Neural progenitor cell (in vitro differentiated cells): ENCODE measurements around the gene GNG4. TPM values are rescaled to one million over a fixed set of nuclear protein-coding genes. Genes with fewer than 3 reads are reported as not detected.

Experiments used
- DNase-seq: peaks from one replicate; pipeline ENCODE4 v3.0.0-alpha.2; 2016; ENCODE audit warnings: low spot score
- H2AFZ ChIP-seq: fragments of 200-600 bp; sonication (generic); replicated peaks from 2 replicates; pipeline ENCODE4 v1.6.1; 2016; ENCODE audit warnings: antibody characterized with exemption
- H3F3A ChIP-seq: fragments of 200-600 bp; sonication (generic); 2 replicates; pipeline ENCODE4 v1.6.1; 2016; ENCODE audit warnings: antibody characterized with exemption, low read depth
- H3K27ac ChIP-seq: fragments of 200-600 bp; sonication (generic); 2 replicates; pipeline ENCODE4 v1.5.1; 2016; ENCODE audit warnings: mild to moderate bottlenecking
- H3K27me3 ChIP-seq: fragments of 200-600 bp; sonication (generic); 2 replicates; pipeline ENCODE4 v1.6.1; 2016; ENCODE audit warnings: mild to moderate bottlenecking, moderate library complexity
- H3K36me3 ChIP-seq: fragments of 200-600 bp; sonication (generic); 2 replicates; pipeline ENCODE4 v1.5.1; 2016
- H3K4me1 ChIP-seq: fragments of 200-600 bp; sonication (generic); 2 replicates; pipeline ENCODE4 v1.6.1; 2016; ENCODE audit warnings: mixed run types
- H3K4me2 ChIP-seq: fragments of 200-600 bp; sonication (generic); 2 replicates; pipeline ENCODE4 v1.6.1; 2016
- H3K4me3 ChIP-seq: fragments of 200-600 bp; sonication (generic); 2 replicates; pipeline ENCODE4 v1.5.1; 2016
- H3K79me2 ChIP-seq: fragments of 200-600 bp; sonication (generic); 2 replicates; pipeline ENCODE4 v1.6.1; 2016; ENCODE audit warnings: low read depth
- H3K9ac ChIP-seq: fragments of 200-600 bp; sonication (generic); 2 replicates; pipeline ENCODE4 v1.6.1; 2016
- H3K9me3 ChIP-seq: fragments of 200-600 bp; sonication (generic); 2 replicates; pipeline ENCODE4 v1.5.1; 2016; ENCODE audit warnings: low read depth
- H4K20me1 ChIP-seq: fragments of 200-600 bp; sonication (generic); 2 replicates; pipeline ENCODE4 v1.6.1; 2016; ENCODE audit warnings: low read depth
- H3K27ac Mint-ChIP-seq: 3 replicates; pipeline ENCODE4 v1.8.0; 2021; ENCODE audit warnings: mixed read lengths
- H3K27me3 Mint-ChIP-seq: 2 replicates; pipeline ENCODE4 v1.8.0; 2022; ENCODE audit warnings: low read depth, mild to moderate bottlenecking, inconsistent platforms, moderate library complexity, mixed read lengths; ENCODE audit not compliant: insufficient read depth
- H3K36me3 Mint-ChIP-seq: 3 replicates; pipeline ENCODE4 v1.8.0; 2021; ENCODE audit warnings: mixed read lengths
- H3K4me1 Mint-ChIP-seq: 3 replicates; pipeline ENCODE4 v1.8.0; 2021; ENCODE audit warnings: mixed read lengths
- H3K4me3 Mint-ChIP-seq: 3 replicates; pipeline ENCODE4 v1.8.0; 2021; ENCODE audit warnings: mild to moderate bottlenecking, moderate library complexity, mixed read lengths
- H3K9me3 Mint-ChIP-seq: 3 replicates; pipeline ENCODE4 v1.8.0; 2020; ENCODE audit warnings: mixed read lengths
- EZH2 ChIP-seq: fragments of 200-600 bp; sonication (generic); IDR thresholded peaks from 2 replicates; pipeline ENCODE4 v1.6.1; 2017; ENCODE audit warnings: antibody characterized with exemption, mild to moderate bottlenecking, moderate library complexity
- EZH2phosphoT487 ChIP-seq: fragments of 200-600 bp; sonication (generic); IDR thresholded peaks from 2 replicates; pipeline ENCODE4 v1.6.1; 2017; ENCODE audit warnings: antibody characterized with exemption
- total RNA-seq: library from RNA; depleted of rRNA; stranded (reverse); fragments of >200 nt; gene quantifications from 2 replicates; pipeline ENCODE4 v1.2.3, GENCODE V29; 2015; ENCODE audit warnings: low replicate concordance
- TF ChIP-seq, protein P1 (sequence below): fragments of 200-600 bp; sonication (generic); IDR thresholded peaks from 2 replicates; pipeline ENCODE4 v1.5.1; 2017; ENCODE audit warnings: antibody characterized with exemption, mild to moderate bottlenecking

GNG4 gene
- total RNA-seq, 1 donor from 2014 or later = 14.9 TPM

DNA sequence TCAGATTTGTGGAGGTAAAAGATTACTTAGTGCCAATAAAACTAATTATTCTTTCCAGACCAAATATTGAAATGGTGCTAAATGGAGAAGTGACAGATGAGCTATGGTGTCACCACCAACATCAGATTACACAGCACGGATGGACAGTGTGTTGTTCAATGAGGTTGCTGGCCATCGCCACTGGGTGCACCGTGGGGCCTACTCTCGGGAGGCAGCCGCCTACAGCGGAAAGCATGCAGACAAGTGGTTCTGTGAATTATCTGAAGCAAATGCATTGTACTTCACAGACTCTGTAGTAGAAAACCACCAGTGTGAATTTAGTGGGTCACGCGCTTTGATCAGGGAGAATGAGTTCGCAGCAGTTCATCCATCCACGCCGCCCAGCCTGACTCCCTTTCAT is 42.3 kb downstream of the GNG4 start:
- Mint-ChIP-seq H3K27me3 (peaks cover 2% of the 10 kb centered on the region), H3K4me3 (no peak overlapping the region), H3K4me1 (peaks cover 4% of the 10 kb centered on the region), H3K27ac (no peak overlapping the region), H3K9me3 (peaks cover 2% of the 10 kb centered on the region), H3K36me3 (no peaks in the 10 kb centered on the region)
- Histone ChIP-seq H2AFZ (no peak overlapping the region), H4K20me1 (no peaks in the 10 kb centered on the region), H3K9ac (no peak overlapping the region), H3K4me2 (no peak overlapping the region), H3K4me1 (no peaks in the 10 kb centered on the region), H3K79me2 (no peaks in the 10 kb centered on the region), H3F3A (no peaks in the 10 kb centered on the region), H3K4me3 (no peak overlapping the region), H3K27me3 (no peaks in the 10 kb centered on the region), H3K36me3 (no peaks in the 10 kb centered on the region), H3K27ac (no peak overlapping the region), H3K9me3 (no peaks in the 10 kb centered on the region)
- TF ChIP-seq EZH2 (no peak), EZH2phosphoT487 (no peak)
- TF ChIP-seq, protein P1, sequence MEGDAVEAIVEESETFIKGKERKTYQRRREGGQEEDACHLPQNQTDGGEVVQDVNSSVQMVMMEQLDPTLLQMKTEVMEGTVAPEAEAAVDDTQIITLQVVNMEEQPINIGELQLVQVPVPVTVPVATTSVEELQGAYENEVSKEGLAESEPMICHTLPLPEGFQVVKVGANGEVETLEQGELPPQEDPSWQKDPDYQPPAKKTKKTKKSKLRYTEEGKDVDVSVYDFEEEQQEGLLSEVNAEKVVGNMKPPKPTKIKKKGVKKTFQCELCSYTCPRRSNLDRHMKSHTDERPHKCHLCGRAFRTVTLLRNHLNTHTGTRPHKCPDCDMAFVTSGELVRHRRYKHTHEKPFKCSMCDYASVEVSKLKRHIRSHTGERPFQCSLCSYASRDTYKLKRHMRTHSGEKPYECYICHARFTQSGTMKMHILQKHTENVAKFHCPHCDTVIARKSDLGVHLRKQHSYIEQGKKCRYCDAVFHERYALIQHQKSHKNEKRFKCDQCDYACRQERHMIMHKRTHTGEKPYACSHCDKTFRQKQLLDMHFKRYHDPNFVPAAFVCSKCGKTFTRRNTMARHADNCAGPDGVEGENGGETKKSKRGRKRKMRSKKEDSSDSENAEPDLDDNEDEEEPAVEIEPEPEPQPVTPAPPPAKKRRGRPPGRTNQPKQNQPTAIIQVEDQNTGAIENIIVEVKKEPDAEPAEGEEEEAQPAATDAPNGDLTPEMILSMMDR = no peak
- DNase-seq = no peak

DNA sequence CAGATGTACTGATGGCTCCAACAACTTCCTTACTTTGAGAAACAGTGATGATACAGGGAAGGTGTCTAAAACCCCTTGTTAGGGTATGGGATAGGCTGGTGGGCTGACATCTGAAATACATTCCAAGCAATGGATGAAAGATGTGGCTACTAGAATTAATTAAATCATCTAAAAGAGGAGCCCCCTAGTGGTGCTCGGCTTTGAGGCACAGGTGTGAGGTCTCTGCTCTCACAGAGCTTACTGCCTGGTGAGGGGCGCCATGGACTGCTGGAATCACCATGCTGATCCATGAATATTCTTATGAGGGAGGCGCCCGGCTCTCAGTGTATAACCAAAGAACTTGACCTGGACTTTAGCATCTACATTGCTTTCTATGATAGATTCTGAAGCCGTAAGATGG is 48.5 kb downstream of the GNG4 start:
- Histone ChIP-seq H3K27me3 (no peaks in the 10 kb centered on the region), H3K36me3 (no peaks in the 10 kb centered on the region), H3K4me3 (no peak overlapping the region), H3K9ac (no peak overlapping the region), H2AFZ (no peak overlapping the region), H3K9me3 (no peaks in the 10 kb centered on the region), H3F3A (no peaks in the 10 kb centered on the region), H4K20me1 (no peaks in the 10 kb centered on the region), H3K79me2 (no peaks in the 10 kb centered on the region), H3K4me1 (no peaks in the 10 kb centered on the region), H3K27ac (no peak overlapping the region), H3K4me2 (no peak overlapping the region)
- H3K4me1 Mint-ChIP-seq = no peaks in the 10 kb centered on the region
- TF ChIP-seq EZH2 (no peak), EZH2phosphoT487 (no peak)
- TF ChIP-seq, protein P1 = peak; percentile 63
- no peak overlapping the region for H3K4me3 Mint-ChIP-seq
- H3K27ac Mint-ChIP-seq = no peak overlapping the region
- peaks cover 4% of the 10 kb centered on the region for H3K9me3 Mint-ChIP-seq
- no peaks in the 10 kb centered on the region for H3K36me3 Mint-ChIP-seq
- DNase-seq = peak; percentile 60
- H3K27me3 Mint-ChIP-seq = no peaks in the 10 kb centered on the region

DNA sequence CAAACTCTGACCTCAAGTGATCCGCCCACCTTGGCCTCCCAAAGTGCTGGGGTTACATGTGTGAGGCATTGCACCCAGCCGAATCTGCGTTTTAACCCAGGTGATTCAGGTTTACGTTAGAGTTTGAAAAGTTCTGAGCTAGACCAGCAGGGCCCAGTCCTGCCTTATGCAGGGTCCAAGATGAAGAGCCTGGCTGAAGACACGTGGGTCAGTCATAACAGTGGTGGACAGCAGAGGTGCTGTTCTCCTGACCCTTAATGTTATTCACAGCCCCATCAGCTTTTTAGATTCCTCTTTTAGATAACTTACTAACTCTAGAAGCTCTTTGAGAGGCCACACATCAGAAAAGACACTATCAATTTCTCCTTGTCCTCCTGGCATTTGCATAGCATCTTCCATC is 50.0 kb downstream of the GNG4 start:
- Mint-ChIP-seq H3K9me3 (peaks cover 2% of the 10 kb centered on the region), H3K4me3 (no peak overlapping the region), H3K27me3 (no peaks in the 10 kb centered on the region), H3K27ac (no peak overlapping the region), H3K36me3 (no peaks in the 10 kb centered on the region), H3K4me1 (no peaks in the 10 kb centered on the region)
- DNase-seq = no peak
- H3K9me3 ChIP-seq = no peaks in the 10 kb centered on the region
- no peaks in the 10 kb centered on the region for H3K79me2 ChIP-seq
- no peak overlapping the region for H2AFZ ChIP-seq
- no peak overlapping the region for H3K9ac ChIP-seq
- H3F3A ChIP-seq = no peaks in the 10 kb centered on the region
- TF ChIP-seq EZH2 (no peak), EZH2phosphoT487 (no peak)
- TF ChIP-seq, protein P1 = no peak
- H3K4me2 ChIP-seq = no peak overlapping the region
- no peaks in the 10 kb centered on the region for H4K20me1 ChIP-seq
- H3K27ac ChIP-seq = no peak overlapping the region
- H3K36me3 ChIP-seq = no peaks in the 10 kb centered on the region
- H3K4me1 ChIP-seq = no peaks in the 10 kb centered on the region
- H3K4me3 ChIP-seq = no peak overlapping the region
- H3K27me3 ChIP-seq = no peaks in the 10 kb centered on the region
